Left lung (tissue), 10 donors: ENCODE data around the gene CALML3. TPM values are rescaled to one million over a fixed set of nuclear protein-coding genes. Genes with fewer than 3 reads are reported as not detected.
A peak's percentile ranks its signal among the peaks of the same experiment; 100 is the strongest.

Experiments used
- ATAC-seq: fragments of 200-7000 bp; cut with Tn5 transposase; one replicate; pipeline ENCODE4 v1.9.1; 2020; ENCODE audit warnings: moderate library complexity
- DNase-seq, 4 donors: peaks; one replicate each; pipeline ENCODE4 v3.0.0-alpha.2; 2013 to 2020
- H3K27ac ChIP-seq, 2 donors: fragments of 200-600 bp; sonication (generic) in 1 of 2; one replicate each; pipeline versions ENCODE4 v1.5.0 to v1.8.0; 2020 to 2021
- H3K27me3 ChIP-seq, 2 donors: fragments of 200-600 bp; sonication (generic) in 1 of 2; one replicate each; pipeline versions ENCODE4 v1.5.0 to v1.8.0; 2020 to 2021
- H3K36me3 ChIP-seq, 2 donors: fragments of 200-600 bp; sonication (generic) in 1 of 2; one replicate each; pipeline versions ENCODE4 v1.5.0 to v1.8.0; 2020 to 2021
- H3K4me1 ChIP-seq, 2 donors: fragments of 200-600 bp; one replicate each; pipeline ENCODE4 v1.8.0; 2021
- H3K4me3 ChIP-seq, 2 donors: fragments of 200-600 bp; sonication (generic) in 1 of 2; one replicate each; pipeline versions ENCODE4 v1.5.0 to v1.8.0; 2020 to 2021; ENCODE audit warnings: mild to moderate bottlenecking in 1 of 2
- H3K9me3 ChIP-seq, 2 donors: fragments of 200-600 bp; sonication (generic) in 1 of 2; one replicate each; pipeline versions ENCODE4 v1.5.0 to v1.8.0; 2020 to 2021
- intact Hi-C, 2 donors: fragments of 100-400 bp; cut with DNase I; formaldehyde crosslinking; loops; one replicate each; pipeline versions ENCODE4 v1.11.2 to v1.14.2; 2022
- polyA plus RNA-seq, 6 donors: library from polyadenylated mRNA; unstranded; fragments of 120-200 nt; gene quantifications; one replicate each; pipeline ENCODE4 v1.2.1, GENCODE V29; 2013; ENCODE audit not compliant: insufficient read length in 6 of 6
- total RNA-seq, 2 donors: library from RNA; stranded (reverse); fragmentation: NEBNext Ultra II Directional; extraction: Animal tissue kit (Norgen Biotek cat#: 25700); gene quantifications; one replicate each; pipeline ENCODE4 v1.2.1, GENCODE V29; 2021
- TF ChIP-seq, protein P1 (sequence below), 2 donors: fragments of 200-600 bp; sonication (generic) in 1 of 2; IDR thresholded peaks; one replicate each; pipeline versions ENCODE4 v1.5.0 to v1.8.0; 2021; ENCODE audit warnings: antibody characterized with exemption in 2 of 2
- donor health status: DM: no; HTN: yes; CAD: no.
- donor health status: DM: no; HTN: no; CAD: no.

CALML3 gene
- total and polyA plus RNA-seq, 8 donors: 0.28 to 0.87 (median 0.64) TPM; not detected in 2

DNA sequence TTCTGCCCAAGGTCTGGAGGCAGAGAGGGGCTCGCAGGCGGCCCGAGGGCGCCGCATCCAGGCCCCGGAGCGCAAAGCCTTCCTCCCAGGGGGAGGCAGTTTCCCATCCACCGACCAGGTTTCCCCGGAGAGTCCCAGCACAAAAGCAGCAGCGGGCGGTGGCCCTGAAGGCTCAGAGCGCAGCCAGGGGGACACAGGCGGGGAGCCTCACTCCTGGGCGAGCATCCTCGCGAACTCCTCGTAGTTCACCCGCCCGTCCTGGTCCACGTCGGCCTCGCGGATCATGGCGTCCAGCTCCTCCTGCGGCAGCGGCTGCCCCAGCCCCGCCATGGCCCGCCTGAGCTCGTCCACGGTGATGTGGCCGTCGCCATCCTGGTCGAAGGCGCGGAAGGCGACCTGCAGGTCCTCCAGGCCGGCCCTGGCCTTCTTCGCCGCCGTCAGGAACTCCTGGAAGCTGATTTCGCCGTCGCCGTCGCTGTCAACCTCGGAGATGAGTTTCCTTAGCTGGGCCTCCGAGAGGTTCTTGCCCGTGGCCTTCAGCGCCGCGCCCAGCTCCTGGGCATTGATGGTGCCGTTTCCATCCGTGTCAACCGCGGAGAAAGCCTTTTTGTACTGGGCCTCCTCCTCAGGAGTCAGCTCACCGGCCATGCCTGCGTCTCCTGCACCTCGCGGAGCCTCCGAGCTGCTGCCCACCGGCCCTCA, 25.8 kb upstream of the CALML3 start:
- no peak for ATAC-seq
- intact Hi-C loops: no loop called here
- peaks cover 0 to 7% of the 10 kb centered on the region in 2 donors for H3K4me1 ChIP-seq
- peaks cover 0 to 7% of the 10 kb centered on the region in 2 donors for H3K27me3 ChIP-seq
- H3K27ac ChIP-seq: no peak overlapping the region
- no peak for DNase-seq
- no peaks in the 10 kb centered on the region for H3K36me3 ChIP-seq
- no peaks in the 10 kb centered on the region for H3K9me3 ChIP-seq
- TF ChIP-seq, protein P1, sequence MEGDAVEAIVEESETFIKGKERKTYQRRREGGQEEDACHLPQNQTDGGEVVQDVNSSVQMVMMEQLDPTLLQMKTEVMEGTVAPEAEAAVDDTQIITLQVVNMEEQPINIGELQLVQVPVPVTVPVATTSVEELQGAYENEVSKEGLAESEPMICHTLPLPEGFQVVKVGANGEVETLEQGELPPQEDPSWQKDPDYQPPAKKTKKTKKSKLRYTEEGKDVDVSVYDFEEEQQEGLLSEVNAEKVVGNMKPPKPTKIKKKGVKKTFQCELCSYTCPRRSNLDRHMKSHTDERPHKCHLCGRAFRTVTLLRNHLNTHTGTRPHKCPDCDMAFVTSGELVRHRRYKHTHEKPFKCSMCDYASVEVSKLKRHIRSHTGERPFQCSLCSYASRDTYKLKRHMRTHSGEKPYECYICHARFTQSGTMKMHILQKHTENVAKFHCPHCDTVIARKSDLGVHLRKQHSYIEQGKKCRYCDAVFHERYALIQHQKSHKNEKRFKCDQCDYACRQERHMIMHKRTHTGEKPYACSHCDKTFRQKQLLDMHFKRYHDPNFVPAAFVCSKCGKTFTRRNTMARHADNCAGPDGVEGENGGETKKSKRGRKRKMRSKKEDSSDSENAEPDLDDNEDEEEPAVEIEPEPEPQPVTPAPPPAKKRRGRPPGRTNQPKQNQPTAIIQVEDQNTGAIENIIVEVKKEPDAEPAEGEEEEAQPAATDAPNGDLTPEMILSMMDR (IDR thresholded peaks at IDR 0.05): no peak
- H3K4me3 ChIP-seq: no peak overlapping the region

DNA sequence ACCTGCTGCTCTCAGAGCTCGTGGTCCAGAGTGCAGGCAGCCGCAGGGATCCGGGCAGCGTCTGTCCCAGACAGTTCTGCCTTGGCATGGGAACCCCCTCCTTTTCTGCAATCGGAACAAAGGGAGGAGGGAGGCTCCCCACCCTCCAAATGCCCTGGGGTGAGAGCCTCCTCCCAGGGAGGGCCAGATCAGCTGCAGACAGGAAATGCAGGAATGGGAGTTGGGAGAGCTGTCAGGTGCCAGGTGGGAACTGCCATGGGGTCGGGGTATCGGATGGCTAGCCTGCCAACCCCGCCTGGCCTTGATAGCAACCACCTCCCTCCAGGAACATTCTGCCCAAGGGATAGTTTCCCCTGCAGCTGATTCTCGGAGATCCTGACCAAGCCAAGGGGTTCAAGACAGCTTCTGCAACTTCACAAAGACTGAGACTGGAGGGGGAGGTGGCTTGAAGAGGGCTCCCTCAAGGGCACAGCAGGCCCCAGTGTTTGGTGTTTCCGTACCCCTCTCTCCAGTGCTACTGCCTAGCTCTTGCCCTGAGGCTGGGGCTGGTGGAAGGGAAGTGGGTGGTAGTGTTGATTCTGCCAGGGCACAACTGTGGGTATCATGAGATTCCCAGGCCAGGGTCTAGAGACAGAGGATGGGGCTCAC, 25.1 kb upstream of the CALML3 start, which contains the start of gene CALML5:
Gene CALML5, minus strand, starts transcription at position 78 of the 648 bp plus-strand sequence. CDS start 132 bp downstream, outside the sequence.
- Histone ChIP-seq H3K27ac (no peak within 1 kb of the TSS), H3K4me1 (peaks cover 0 to 7% of the 10 kb centered on the region in 2 donors), H3K9me3 (no peaks in the 10 kb centered on the region), H3K4me3 (no peak within 1 kb of the TSS), H3K27me3 (peaks cover 0 to 7% of the 10 kb centered on the region in 2 donors), H3K36me3 (no peaks in the 10 kb centered on the region)
- intact Hi-C loops: no loop called here
- TF ChIP-seq, protein P1 (IDR thresholded peaks at IDR 0.05): no peak
- DNase-seq (no peak), ATAC-seq (no peak)

DNA sequence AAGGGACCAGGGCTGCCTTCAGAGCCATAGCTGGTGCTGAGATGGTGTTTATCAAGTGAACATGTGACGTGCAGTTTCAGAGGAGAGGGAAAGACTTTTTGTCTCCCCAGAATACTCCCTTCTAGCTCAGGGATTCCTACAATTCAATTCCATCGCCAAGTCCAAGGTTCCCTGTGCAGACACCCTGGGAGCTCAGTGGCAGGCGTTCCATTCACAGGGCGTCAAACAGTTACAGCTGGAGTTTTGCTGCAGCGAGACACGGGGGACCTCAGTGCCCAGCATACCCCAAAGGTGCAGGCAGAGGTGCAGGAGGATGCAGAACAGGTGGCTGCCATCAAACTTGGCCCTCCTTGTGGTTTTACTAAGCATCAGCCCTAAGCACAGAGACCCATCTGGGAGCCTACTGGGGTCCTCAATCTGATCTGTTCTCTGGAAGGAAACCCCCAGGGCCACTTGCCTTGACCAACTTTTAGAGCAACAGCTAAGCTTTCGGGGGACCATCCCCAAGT, 24.5 kb upstream of the CALML3 start:
- ATAC-seq (no peak), DNase-seq (no peak)
- TF ChIP-seq, protein P1 (IDR thresholded peaks at IDR 0.05): no peak
- no peaks in the 10 kb centered on the region for H3K9me3 ChIP-seq
- no peak overlapping the region for H3K27ac ChIP-seq
- H3K4me1 ChIP-seq: peaks cover 0 to 7% of the 10 kb centered on the region in 2 donors
- H3K4me3 ChIP-seq: no peak overlapping the region
- H3K27me3 ChIP-seq: peaks cover 0 to 7% of the 10 kb centered on the region in 2 donors
- no peaks in the 10 kb centered on the region for H3K36me3 ChIP-seq
- intact Hi-C loops: no loop called here

DNA sequence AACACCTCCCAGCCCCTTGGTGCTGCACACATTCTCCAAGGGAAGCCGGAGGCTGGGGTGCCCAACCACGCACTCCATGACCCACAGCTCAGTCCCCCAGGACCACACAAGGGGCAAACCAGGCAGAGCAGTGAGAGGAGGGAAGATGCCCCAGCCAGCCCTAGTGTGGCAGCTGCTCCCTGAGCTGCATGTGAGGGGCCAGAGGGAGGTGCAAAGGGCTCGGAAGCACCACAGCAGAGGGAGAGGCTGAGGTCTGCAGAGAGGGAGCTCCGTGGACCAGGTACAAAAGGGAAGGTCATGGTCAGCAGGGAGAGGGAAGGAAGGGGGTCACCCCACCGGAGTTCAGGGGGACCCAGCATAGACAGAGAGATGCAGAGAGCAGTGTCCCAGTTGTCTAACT, 23.9 kb upstream of the CALML3 start:
- H3K4me3 ChIP-seq: no peak overlapping the region
- H3K27me3 ChIP-seq: peaks cover 0 to 7% of the 10 kb centered on the region in 2 donors
- H3K27ac ChIP-seq: no peak overlapping the region
- intact Hi-C loops: no loop called here
- ATAC-seq (no peak), DNase-seq (no peak)
- peaks cover 0 to 7% of the 10 kb centered on the region in 2 donors for H3K4me1 ChIP-seq
- H3K9me3 ChIP-seq: no peaks in the 10 kb centered on the region
- TF ChIP-seq, protein P1 (IDR thresholded peaks at IDR 0.05): no peak
- H3K36me3 ChIP-seq: no peaks in the 10 kb centered on the region

DNA sequence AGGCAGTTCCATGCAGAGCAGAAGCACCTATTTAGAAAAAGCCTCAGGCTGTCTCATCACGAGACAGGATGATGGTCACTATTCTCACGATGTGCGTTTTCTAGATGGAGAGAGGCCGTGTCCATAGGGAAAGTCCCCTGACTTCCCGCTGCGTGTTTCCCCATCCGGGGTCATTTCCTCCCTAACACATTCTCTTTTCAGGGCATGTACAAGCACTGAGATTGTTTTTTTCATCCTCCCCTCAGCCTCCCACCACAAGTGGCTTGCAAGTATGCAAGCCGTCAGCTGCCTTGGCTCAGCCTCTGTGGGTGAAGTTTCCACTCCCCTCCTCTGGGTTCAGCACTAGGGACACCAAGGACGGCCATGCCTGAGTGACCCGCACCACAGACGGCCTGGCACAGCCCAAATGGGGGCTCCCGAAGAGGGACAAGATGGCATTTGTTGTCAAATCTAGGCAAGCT, 22.7 kb upstream of the CALML3 start:
- ATAC-seq (peak; percentile 39), DNase-seq (peak in 2 of 4 donors; percentile 32 to 50)
- TF ChIP-seq, protein P1 (IDR thresholded peaks at IDR 0.05): no peak
- H3K9me3 ChIP-seq: no peaks in the 10 kb centered on the region
- H3K27ac ChIP-seq: no peak overlapping the region
- peaks cover 0 to 7% of the 10 kb centered on the region in 2 donors for H3K27me3 ChIP-seq
- intact Hi-C loops: no loop called here
- peaks cover 0 to 7% of the 10 kb centered on the region in 2 donors for H3K4me1 ChIP-seq
- H3K4me3 ChIP-seq: no peak overlapping the region
- H3K36me3 ChIP-seq: no peaks in the 10 kb centered on the region
